Left ventricle myocardium inferior (tissue), 1 donor: ENCODE data around the gene KRT7. TPM values are rescaled to one million over a fixed set of nuclear protein-coding genes. Genes with fewer than 3 reads are reported as not detected.

ENCODE experiments used
- DNase-seq: peaks from one replicate; pipeline ENCODE4 v3.0.0-alpha.2; 2020
- H3K27ac ChIP-seq: fragments of 200-600 bp; replicated peaks from 2 replicates; pipeline ENCODE4 v1.8.0; 2021
- H3K27me3 ChIP-seq: fragments of 200-600 bp; 2 replicates; pipeline ENCODE4 v1.8.0; 2021; ENCODE audit warnings: low read depth
- H3K36me3 ChIP-seq: fragments of 200-600 bp; 2 replicates; pipeline ENCODE4 v1.8.0; 2021
- H3K4me1 ChIP-seq: fragments of 200-600 bp; 2 replicates; pipeline ENCODE4 v1.8.0; 2021
- H3K4me3 ChIP-seq: fragments of 200-600 bp; 2 replicates; pipeline ENCODE4 v1.8.0; 2021; ENCODE audit warnings: mild to moderate bottlenecking, moderate library complexity
- H3K9me3 ChIP-seq: fragments of 200-600 bp; replicated peaks from 2 replicates; pipeline ENCODE4 v1.8.0; 2021
- intact Hi-C: fragments of 100-400 bp; cut with micrococcal nuclease; formaldehyde crosslinking; loops from one replicate; pipeline ENCODE4 v1.11.0; 2022
- total RNA-seq: library from RNA; stranded (reverse); fragmentation: NEBNext Ultra II Directional; extraction: Animal tissue kit (Norgen Biotek cat#: 25700); gene quantifications from one replicate; pipeline ENCODE4 v1.2.1, GENCODE V29; 2021
- TF ChIP-seq, protein P1 (sequence below): fragments of 200-600 bp; IDR thresholded peaks from 2 replicates; pipeline ENCODE4 v1.8.0; 2021; ENCODE audit warnings: antibody characterized with exemption, mild to moderate bottlenecking, borderline replicate concordance
- donor health status: DM: no; HTN: yes; CAD: no; lungs with severe emphysema.

KRT7 gene
- total RNA-seq, 1 donor from 2014 or later: not detected

DNA sequence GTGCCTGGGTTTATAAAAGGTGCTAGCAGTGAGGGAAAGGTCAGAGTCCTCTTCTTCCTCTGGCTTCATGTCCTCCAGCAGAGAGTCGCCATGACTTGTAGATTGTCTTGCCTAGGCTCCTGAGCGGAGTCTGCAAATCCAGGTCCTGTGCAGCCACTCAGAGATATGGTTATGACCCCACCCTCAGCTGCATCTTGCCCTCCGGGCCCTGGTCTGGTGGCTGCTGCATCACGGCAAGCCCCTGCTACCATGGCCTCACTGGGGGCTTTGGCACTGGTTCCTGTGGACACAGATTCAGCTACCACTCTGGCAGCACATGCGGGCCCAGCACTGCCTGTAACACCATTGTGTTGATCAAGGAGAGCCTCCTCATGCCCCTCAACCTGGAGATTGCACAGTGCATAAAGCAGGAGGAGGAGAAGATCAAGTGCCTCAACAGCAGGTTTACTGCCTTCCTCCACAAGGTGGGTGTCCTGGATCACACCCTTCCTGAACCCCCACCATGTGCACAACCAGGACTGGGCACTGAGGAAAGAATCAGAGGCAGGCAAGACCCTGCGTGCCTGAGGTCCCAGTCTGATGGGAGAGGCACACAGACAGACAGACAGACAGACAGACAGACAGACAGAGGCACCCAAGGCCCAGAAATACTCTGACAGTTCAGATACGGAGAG is 30.9 kb downstream of the KRT7 start:
- TF ChIP-seq, protein P1, sequence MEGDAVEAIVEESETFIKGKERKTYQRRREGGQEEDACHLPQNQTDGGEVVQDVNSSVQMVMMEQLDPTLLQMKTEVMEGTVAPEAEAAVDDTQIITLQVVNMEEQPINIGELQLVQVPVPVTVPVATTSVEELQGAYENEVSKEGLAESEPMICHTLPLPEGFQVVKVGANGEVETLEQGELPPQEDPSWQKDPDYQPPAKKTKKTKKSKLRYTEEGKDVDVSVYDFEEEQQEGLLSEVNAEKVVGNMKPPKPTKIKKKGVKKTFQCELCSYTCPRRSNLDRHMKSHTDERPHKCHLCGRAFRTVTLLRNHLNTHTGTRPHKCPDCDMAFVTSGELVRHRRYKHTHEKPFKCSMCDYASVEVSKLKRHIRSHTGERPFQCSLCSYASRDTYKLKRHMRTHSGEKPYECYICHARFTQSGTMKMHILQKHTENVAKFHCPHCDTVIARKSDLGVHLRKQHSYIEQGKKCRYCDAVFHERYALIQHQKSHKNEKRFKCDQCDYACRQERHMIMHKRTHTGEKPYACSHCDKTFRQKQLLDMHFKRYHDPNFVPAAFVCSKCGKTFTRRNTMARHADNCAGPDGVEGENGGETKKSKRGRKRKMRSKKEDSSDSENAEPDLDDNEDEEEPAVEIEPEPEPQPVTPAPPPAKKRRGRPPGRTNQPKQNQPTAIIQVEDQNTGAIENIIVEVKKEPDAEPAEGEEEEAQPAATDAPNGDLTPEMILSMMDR: no peak
- H3K36me3 ChIP-seq: no peaks in the 10 kb centered on the region

DNA sequence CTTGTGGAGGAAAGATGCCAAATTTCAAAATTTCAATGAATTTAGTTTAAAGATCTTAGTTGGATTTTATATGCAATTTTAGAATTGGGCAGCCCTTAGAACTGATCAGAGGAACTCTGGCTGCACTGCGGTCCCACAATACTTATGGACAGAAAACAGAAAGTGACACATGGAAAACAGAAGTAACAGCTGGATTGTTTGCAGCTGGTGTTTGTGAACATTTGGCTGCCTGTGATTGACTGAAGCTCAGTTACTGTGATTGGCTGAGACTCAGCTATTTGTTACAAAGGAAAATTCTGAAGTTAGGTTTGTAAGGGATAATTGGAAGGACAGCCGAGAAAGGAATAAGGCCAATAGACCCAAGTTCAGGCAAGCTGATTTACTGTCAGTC is 31.4 kb downstream of the KRT7 start:
- no peaks in the 10 kb centered on the region for H3K4me1 ChIP-seq

More for the DNA sequence above, 30.9 kb downstream of the KRT7 start:
- DNase-seq: no peak
- intact Hi-C loops: no loop called here
- Histone ChIP-seq H3K4me1 (no peaks in the 10 kb centered on the region), H3K27me3 (peaks cover 52% of the 10 kb centered on the region), H3K9me3 (no peaks in the 10 kb centered on the region), H3K4me3 (no peak overlapping the region), H3K27ac (no peak overlapping the region)

DNA sequence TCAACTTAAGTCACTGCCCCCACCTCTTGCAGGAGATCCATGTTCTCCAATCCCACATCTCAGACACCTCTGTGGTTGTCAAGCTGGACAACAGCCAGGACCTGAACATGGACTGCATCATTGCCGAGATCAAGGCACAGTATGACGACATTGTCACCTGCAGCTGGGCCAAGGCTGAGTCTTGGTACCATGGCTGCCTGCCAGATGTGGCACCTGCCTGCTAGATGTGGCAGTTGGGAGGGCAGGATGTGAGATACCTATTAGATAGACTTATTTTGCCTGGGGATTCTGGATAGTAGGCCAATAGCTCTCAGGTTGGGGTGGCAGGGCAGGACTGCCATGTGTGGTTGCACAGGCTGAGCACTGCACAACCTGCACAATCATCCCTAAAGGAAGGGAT is 33.5 kb downstream of the KRT7 start:
- Histone ChIP-seq H3K9me3 (no peaks in the 10 kb centered on the region), H3K4me3 (no peak overlapping the region), H3K27ac (no peak overlapping the region), H3K27me3 (peaks cover 50% of the 10 kb centered on the region), H3K36me3 (no peaks in the 10 kb centered on the region), H3K4me1 (no peaks in the 10 kb centered on the region)
- intact Hi-C loops: no loop called here
- no peak for DNase-seq
- TF ChIP-seq, protein P1: no peak

More for the DNA sequence above, 31.4 kb downstream of the KRT7 start:
- TF ChIP-seq, protein P1: no peak
- H3K4me3 ChIP-seq: no peak overlapping the region
- no peak for DNase-seq
- peaks cover 50% of the 10 kb centered on the region for H3K27me3 ChIP-seq
- no peaks in the 10 kb centered on the region for H3K9me3 ChIP-seq
- intact Hi-C loops: no loop called here
- no peak overlapping the region for H3K27ac ChIP-seq
- H3K36me3 ChIP-seq: no peaks in the 10 kb centered on the region

DNA sequence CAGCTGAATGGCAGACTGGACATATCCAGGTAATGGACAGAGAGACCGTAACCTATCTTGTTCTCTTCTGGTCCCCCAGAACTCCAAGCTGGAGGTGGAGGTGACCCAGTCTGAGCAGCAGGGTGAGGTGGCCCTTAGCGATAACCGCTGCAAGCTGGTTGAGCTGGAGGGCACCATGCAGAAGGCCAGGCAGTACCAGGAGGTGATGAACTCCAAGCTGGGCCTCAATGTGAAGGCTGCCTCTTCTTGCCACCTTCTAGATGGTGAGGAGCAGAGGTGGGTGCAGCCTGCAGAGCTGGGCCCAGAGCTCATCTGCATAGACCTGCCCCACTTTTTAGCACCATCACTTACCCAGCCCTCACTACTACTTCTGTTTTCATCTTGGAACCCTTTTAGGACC is 34.2 kb downstream of the KRT7 start:
- H3K4me3 ChIP-seq: no peak overlapping the region
- TF ChIP-seq, protein P1: no peak
- H3K27me3 ChIP-seq: peaks cover 45% of the 10 kb centered on the region
- intact Hi-C loops: no loop called here
- DNase-seq: no peak
- no peaks in the 10 kb centered on the region for H3K9me3 ChIP-seq
- H3K4me1 ChIP-seq: no peaks in the 10 kb centered on the region
- no peaks in the 10 kb centered on the region for H3K36me3 ChIP-seq
- H3K27ac ChIP-seq: no peak overlapping the region

DNA sequence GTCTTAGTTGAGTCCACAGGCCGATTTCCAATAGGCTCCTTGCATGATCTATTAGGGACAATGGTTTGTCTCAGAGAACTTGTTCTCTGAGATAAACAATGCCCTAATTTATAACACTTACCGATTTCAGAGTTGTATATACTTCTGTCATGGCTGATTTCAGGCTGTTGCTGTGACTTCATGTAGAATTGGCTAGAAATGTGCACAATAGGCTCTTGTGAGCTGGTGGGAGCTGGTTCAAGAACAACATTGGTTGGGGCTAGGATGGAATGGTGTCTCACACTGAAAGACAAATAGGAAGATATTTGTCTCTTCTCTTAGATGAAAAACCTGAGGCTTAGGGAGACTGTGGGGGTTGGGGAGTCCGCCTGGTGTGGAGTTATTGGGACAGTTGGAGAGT is 34.7 kb downstream of the KRT7 start:
- TF ChIP-seq, protein P1: no peak
- no peaks in the 10 kb centered on the region for H3K4me1 ChIP-seq
- no peak for DNase-seq
- H3K27ac ChIP-seq: no peak overlapping the region
- no peaks in the 10 kb centered on the region for H3K9me3 ChIP-seq
- peaks cover 40% of the 10 kb centered on the region for H3K27me3 ChIP-seq
- H3K36me3 ChIP-seq: no peaks in the 10 kb centered on the region
- intact Hi-C loops: no loop called here
- H3K4me3 ChIP-seq: no peak overlapping the region
